Calu3 (cell line): ENCODE measurements around the gene PSMD5. TPM values are rescaled to one million over a fixed set of nuclear protein-coding genes. Genes with fewer than 3 reads are reported as not detected.

ENCODE experiments used
- BruUV-seq: library from RNA; stranded (reverse); fragments of 400-500 nt; replicated peaks from 2 replicates; lab custom pipeline; 2021; lab: Mats Ljungman, UMichigan
- CTCF ChIA-PET: fragments of 300-600 bp; sonication (Branson Sonifier 250); formaldehyde crosslinking; loops from one replicate; lab custom pipeline; 2022; ENCODE audit warnings: antibody characterized with exemption; lab: Charles Lee
- DNase-seq: peaks from one replicate; pipeline ENCODE4 v3.0.0; 2022
- H3K27ac Mint-ChIP-seq: one replicate; pipeline ENCODE4 v1.8.0; 2022; ENCODE audit warnings: mixed read lengths; ENCODE audit not compliant: unreplicated experiment
- H3K27me3 Mint-ChIP-seq: one replicate; pipeline ENCODE4 v1.8.0; 2022; ENCODE audit warnings: mixed read lengths; ENCODE audit not compliant: unreplicated experiment
- H3K36me3 Mint-ChIP-seq: one replicate; pipeline ENCODE4 v1.8.0; 2022; ENCODE audit warnings: mild to moderate bottlenecking, moderate library complexity, mixed read lengths; ENCODE audit not compliant: insufficient read depth, unreplicated experiment
- H3K4me1 Mint-ChIP-seq: one replicate; pipeline ENCODE4 v1.8.0; 2022; ENCODE audit warnings: mild to moderate bottlenecking, low read depth, mixed read lengths; ENCODE audit not compliant: unreplicated experiment
- H3K4me3 Mint-ChIP-seq: one replicate; pipeline ENCODE4 v1.8.0; 2022; ENCODE audit warnings: mild to moderate bottlenecking, low read depth, moderate library complexity, mixed read lengths; ENCODE audit not compliant: unreplicated experiment
- H3K9me3 Mint-ChIP-seq: one replicate; pipeline ENCODE4 v1.8.0; 2022; ENCODE audit warnings: low read depth, mixed read lengths; ENCODE audit not compliant: unreplicated experiment
- intact Hi-C: fragments of 100-400 bp; cut with micrococcal nuclease; formaldehyde crosslinking; loops from one replicate; pipeline ENCODE4 v1.10.0; 2022; ENCODE audit not compliant: unreplicated experiment
- total RNA-seq: library from RNA; stranded (reverse); gene quantifications from 2 replicates; pipeline ENCODE4 v1.2.3, GENCODE V29; 2022
- TF ChIP-seq, protein P1 (sequence below): fragments of 200-600 bp; IDR thresholded peaks from one replicate; pipeline ENCODE4 v1.8.0; 2022; ENCODE audit warnings: antibody characterized with exemption; ENCODE audit not compliant: unreplicated experiment

PSMD5 gene
- total RNA-seq, 1 experiment from 2014 or later = 34.0 TPM

DNA sequence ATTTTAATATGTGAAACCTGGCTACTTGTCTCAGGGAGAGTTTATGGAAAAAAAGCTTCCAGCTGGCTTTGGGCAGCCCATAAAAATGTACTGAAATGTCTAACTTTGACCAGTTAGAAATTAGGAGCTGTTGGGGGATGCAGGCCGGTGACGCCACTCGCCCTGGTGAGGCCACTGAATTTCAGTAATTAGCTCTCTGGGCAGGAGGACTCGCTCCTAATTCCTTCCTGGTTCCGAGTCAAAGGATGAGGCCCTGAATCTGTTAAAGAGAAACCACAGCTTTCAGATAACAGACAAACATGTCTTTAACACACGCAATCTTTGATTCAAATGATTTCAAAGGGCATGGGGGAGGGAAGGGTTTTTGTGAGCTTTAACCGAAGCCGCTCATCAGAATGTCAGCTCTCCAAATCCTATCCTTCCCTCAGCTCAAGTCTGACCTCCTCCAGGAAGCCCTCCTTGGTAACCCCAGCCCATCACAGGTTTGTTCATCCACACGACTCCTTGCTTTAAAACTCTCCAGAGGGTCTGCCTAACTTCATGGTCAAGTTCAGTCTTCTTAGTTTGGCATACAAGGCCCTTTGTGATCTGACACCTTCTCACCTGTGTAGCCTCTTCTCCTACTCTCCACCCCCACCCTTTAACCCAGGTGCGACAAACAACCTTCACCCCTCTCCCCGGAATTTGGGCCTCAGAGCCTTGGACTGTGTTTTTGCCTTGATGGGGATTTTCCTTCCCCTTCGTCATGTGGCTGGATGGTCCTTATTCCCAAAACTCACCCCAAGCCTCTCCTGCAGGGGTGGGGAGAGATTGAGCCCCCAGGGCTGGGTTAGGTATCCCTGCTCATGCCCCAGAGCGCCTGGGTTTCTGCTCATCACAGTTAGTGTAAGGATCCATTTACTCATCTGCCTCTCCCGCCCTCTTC lies 47.9 kb upstream of the PSMD5 start:
- no peak overlapping the region for H3K4me3 Mint-ChIP-seq
- no peak overlapping the region for H3K27ac Mint-ChIP-seq
- CTCF ChIA-PET = no interaction called here
- H3K36me3 Mint-ChIP-seq = no peaks in the 10 kb centered on the region
- intact Hi-C loops = no loop called here
- no peak for DNase-seq
- no TSS peak for BruUV-seq
- TF ChIP-seq, protein P1, sequence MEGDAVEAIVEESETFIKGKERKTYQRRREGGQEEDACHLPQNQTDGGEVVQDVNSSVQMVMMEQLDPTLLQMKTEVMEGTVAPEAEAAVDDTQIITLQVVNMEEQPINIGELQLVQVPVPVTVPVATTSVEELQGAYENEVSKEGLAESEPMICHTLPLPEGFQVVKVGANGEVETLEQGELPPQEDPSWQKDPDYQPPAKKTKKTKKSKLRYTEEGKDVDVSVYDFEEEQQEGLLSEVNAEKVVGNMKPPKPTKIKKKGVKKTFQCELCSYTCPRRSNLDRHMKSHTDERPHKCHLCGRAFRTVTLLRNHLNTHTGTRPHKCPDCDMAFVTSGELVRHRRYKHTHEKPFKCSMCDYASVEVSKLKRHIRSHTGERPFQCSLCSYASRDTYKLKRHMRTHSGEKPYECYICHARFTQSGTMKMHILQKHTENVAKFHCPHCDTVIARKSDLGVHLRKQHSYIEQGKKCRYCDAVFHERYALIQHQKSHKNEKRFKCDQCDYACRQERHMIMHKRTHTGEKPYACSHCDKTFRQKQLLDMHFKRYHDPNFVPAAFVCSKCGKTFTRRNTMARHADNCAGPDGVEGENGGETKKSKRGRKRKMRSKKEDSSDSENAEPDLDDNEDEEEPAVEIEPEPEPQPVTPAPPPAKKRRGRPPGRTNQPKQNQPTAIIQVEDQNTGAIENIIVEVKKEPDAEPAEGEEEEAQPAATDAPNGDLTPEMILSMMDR = no peak
- peaks cover 15% of the 10 kb centered on the region for H3K4me1 Mint-ChIP-seq
- H3K27me3 Mint-ChIP-seq = peaks cover 28% of the 10 kb centered on the region
- H3K9me3 Mint-ChIP-seq = no peaks in the 10 kb centered on the region

DNA sequence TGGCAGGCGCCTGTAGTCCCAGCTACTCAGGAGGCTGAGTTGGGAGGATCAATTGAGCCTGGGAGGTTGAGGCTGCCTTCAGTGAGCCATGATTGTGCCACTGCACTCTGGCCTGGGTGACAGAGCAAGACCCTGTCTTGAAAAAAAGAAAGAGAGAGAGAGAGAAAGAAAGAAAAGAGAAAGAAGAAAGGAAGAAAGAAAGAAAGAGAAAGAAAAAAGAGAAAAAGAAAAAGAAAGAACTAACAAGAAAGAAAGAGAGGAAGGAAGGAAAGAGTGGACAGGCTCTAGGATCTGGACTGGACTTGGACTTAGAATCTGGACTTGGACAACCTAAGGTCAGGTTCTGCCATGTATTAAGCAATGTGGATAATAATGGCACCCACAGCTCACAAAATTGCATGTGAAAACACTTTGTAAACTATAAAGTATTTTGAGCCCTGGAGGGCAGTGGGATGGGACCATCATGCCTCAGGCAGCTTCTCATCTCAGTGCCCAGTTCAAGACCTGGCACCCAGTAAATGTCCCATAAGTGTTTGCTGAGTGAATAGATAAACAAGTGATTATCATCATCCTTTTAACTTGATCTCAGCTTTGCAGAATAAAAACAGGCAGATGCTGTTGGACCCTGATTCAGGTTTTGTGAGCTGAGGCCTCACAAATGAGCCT lies 47.0 kb upstream of the PSMD5 start:
- Mint-ChIP-seq H3K36me3 (no peaks in the 10 kb centered on the region), H3K9me3 (no peaks in the 10 kb centered on the region), H3K27ac (no peak overlapping the region), H3K4me1 (peaks cover 15% of the 10 kb centered on the region), H3K4me3 (no peak overlapping the region), H3K27me3 (peaks cover 30% of the 10 kb centered on the region)
- intact Hi-C loops = no loop called here
- TF ChIP-seq, protein P1 = no peak
- CTCF ChIA-PET = no interaction called here
- DNase-seq = no peak
- no TSS peak for BruUV-seq

DNA sequence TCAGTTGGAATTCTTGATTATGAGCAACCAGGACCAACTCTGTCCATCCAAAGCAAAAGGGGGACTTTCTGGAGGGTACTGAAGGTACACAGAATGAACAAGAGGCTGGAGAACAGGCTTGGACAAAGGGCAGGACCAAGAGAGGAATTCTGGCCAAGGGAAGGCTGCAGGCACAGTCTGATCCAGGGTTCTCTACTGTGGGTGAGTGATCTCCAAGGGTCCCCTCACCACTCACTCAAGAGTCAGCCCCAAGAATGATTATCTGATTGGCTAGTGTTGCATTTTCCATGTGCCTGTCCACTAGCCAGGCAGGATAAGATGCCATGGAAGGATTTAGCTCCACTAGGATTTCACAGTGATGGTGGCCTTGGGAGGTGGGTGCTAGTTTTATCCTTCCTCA lies 45.9 kb upstream of the PSMD5 start:
- peaks cover 27% of the 10 kb centered on the region for H3K27me3 Mint-ChIP-seq
- H3K4me3 Mint-ChIP-seq = no peak overlapping the region
- no peaks in the 10 kb centered on the region for H3K9me3 Mint-ChIP-seq
- TF ChIP-seq, protein P1 = no peak
- no peak overlapping the region for H3K27ac Mint-ChIP-seq
- H3K4me1 Mint-ChIP-seq = peaks cover 14% of the 10 kb centered on the region
- no peaks in the 10 kb centered on the region for H3K36me3 Mint-ChIP-seq
- CTCF ChIA-PET = no interaction called here
- no peak for DNase-seq
- intact Hi-C loops = no loop called here
- no TSS peak for BruUV-seq

DNA sequence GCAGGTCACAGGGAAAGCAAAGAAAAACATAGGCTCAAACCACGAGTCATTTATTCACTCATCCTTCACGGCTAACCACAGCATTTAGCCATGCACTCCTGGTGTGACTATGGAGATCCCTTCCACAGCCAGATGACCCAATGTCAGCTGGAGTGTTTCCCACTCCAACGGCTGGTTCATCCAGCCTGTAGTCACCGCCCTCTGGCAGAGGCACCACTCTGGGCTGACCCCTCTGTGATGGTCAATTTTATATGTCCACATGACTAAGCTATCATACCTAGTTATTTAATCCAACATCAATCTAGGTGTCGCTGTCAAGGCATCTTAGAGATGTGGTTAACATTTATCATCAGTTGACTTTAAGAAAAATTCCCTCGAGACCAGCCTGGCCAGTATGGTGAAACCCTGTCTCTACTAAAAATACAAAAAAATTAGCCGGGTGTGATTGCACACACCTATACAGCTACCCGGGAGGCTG lies 43.8 kb upstream of the PSMD5 start:
- H3K4me1 Mint-ChIP-seq = peaks cover 6% of the 10 kb centered on the region
- H3K27ac Mint-ChIP-seq = no peak overlapping the region
- no TSS peak for BruUV-seq
- H3K9me3 Mint-ChIP-seq = no peaks in the 10 kb centered on the region
- intact Hi-C loops = no loop called here
- CTCF ChIA-PET = no interaction called here
- DNase-seq = no peak
- TF ChIP-seq, protein P1 = no peak
- H3K4me3 Mint-ChIP-seq = no peak overlapping the region
- peaks cover 11% of the 10 kb centered on the region for H3K27me3 Mint-ChIP-seq
- no peaks in the 10 kb centered on the region for H3K36me3 Mint-ChIP-seq
